AG10803 (cell line): ENCODE results near the gene DRC1.

Source experiments
- DNase-seq: peaks from one replicate; pipeline ENCODE4 v3.0.0; 2010; ENCODE audit warnings: low read depth
- H3K4me3 ChIP-seq: 2 replicates; pipeline ENCODE4 v1.5.1; 2011; ENCODE audit warnings: mild to moderate bottlenecking, low read length, control low read depth
- CTCF ChIP-seq: conservative IDR thresholded peaks from 2 replicates; pipeline ENCODE4 v1.5.1; 2011; ENCODE audit warnings: mild to moderate bottlenecking, low read length, control low read depth, inconsistent platforms

Gene DRC1

GRCh38 chr2:26453421-26454329 lies 52.0 kb downstream of the DRC1 start:
- DNase-seq, result no peak
- TF ChIP-seq CTCF, result no peak
- H3K4me3 ChIP-seq, result no peak overlapping the region

- DNase-seq, result no peak
- no peak for TF ChIP-seq CTCF
Observed at GRCh38 chr2:26454561-26455001, 52.9 kb downstream of the DRC1 start.

GRCh38 chr2:26455037-26455669 lies 53.4 kb downstream of the DRC1 start:
- no peak for DNase-seq
- no peak for TF ChIP-seq CTCF
- no peak overlapping the region for H3K4me3 ChIP-seq

More at GRCh38 chr2:26454561-26455001, 52.9 kb downstream of the DRC1 start:
- no peak overlapping the region for H3K4me3 ChIP-seq

GRCh38 chr2:26455670-26456439 lies 54.1 kb downstream of the DRC1 start:
- no peak for TF ChIP-seq CTCF
- DNase-seq, result no peak
- no peak overlapping the region for H3K4me3 ChIP-seq

- no peak for DNase-seq
- no peak overlapping the region for H3K4me3 ChIP-seq
- TF ChIP-seq CTCF, result no peak
Observed at GRCh38 chr2:26456440-26457250, 54.9 kb downstream of the DRC1 start.

- DNase-seq, result no peak
Observed at GRCh38 chr2:26457251-26457666, 55.5 kb downstream of the DRC1 start.

More at GRCh38 chr2:26457251-26457666, 55.5 kb downstream of the DRC1 start:
- no peak overlapping the region for H3K4me3 ChIP-seq
- TF ChIP-seq CTCF, result no peak
